HG02759 (cell line): ENCODE data around the gene PADI3.

ENCODE experiments used
- ATAC-seq: cut with Tn5 transposase; IDR thresholded peaks from one replicate; pipeline ENCODE4 v1.9.1; 2021; ENCODE audit warnings: mild to moderate bottlenecking, moderate library complexity; ENCODE audit not compliant: unreplicated experiment

The PADI3 gene

GRCh38 chr1:17214876-17215544 is 33.9 kb upstream of the PADI3 start:
- no peak for ATAC-seq

- no peak for ATAC-seq
Measured at GRCh38 chr1:17215545-17215890, 33.4 kb upstream of the PADI3 start.

GRCh38 chr1:17216078-17216477 is 32.8 kb upstream of the PADI3 start:
- ATAC-seq: no peak

GRCh38 chr1:17217607-17218006 is 31.3 kb upstream of the PADI3 start:
- no peak for ATAC-seq

GRCh38 chr1:17218939-17219338 is 30.0 kb upstream of the PADI3 start:
- ATAC-seq: no peak

GRCh38 chr1:17220287-17220686 is 28.6 kb upstream of the PADI3 start:
- no peak for ATAC-seq

GRCh38 chr1:17222557-17222956 is 26.3 kb upstream of the PADI3 start:
- ATAC-seq: no peak

- ATAC-seq: no peak
Measured at GRCh38 chr1:17224434-17224833, 24.5 kb upstream of the PADI3 start.

GRCh38 chr1:17225140-17225539 is 23.8 kb upstream of the PADI3 start:
- no peak for ATAC-seq

- no peak for ATAC-seq
Measured at GRCh38 chr1:17227358-17227915, 21.5 kb upstream of the PADI3 start.

- ATAC-seq: no peak
Measured at GRCh38 chr1:17228619-17229018, 20.3 kb upstream of the PADI3 start.

- ATAC-seq: no peak
Measured at GRCh38 chr1:17229379-17229778, 19.5 kb upstream of the PADI3 start.

- no peak for ATAC-seq
Measured at GRCh38 chr1:17230106-17230505, 18.8 kb upstream of the PADI3 start.

- no peak for ATAC-seq
Measured at GRCh38 chr1:17230671-17231310, 18.1 kb upstream of the PADI3 start.

- ATAC-seq: no peak
Measured at GRCh38 chr1:17232759-17233661, 15.9 kb upstream of the PADI3 start.

- no peak for ATAC-seq
Measured at GRCh38 chr1:17233675-17234320, 15.1 kb upstream of the PADI3 start.

GRCh38 chr1:17234405-17234804 is 14.5 kb upstream of the PADI3 start:
- no peak for ATAC-seq

GRCh38 chr1:17235135-17235885 is 13.6 kb upstream of the PADI3 start:
- no peak for ATAC-seq

GRCh38 chr1:17236779-17237560 is 11.9 kb upstream of the PADI3 start:
- ATAC-seq: no peak

GRCh38 chr1:17237561-17237903 is 11.4 kb upstream of the PADI3 start:
- ATAC-seq: no peak
